ENCODE data around the gene NEK10. TPM values are rescaled to one million over a fixed set of nuclear protein-coding genes. Genes with fewer than 3 reads are reported as not detected.
A peak's percentile ranks its signal among the peaks of the same experiment; 100 is the strongest.

NEK10 gene
- total RNA-seq, 1 donor from 2014 or later = not detected

- Histone ChIP-seq H3K27me3 (no peaks in the 10 kb centered on the region), H3K9me3 (no peaks in the 10 kb centered on the region), H3K4me1 (peaks cover 6% of the 10 kb centered on the region), H3K4me3 (no peak overlapping the region), H3K36me3 (no peaks in the 10 kb centered on the region), H3K27ac (no peak overlapping the region)
- intact Hi-C loops (cut with DNase I) = no loop called here
- TF ChIP-seq CTCF (IDR thresholded peaks at IDR 0.05) = peak in 2 of 3 experiments; percentile 38 to 46
- TF ChIP-seq POLR2A (IDR thresholded peaks at IDR 0.05) = no peak
- no peak for TF ChIP-seq POLR2AphosphoS5 (IDR thresholded peaks at IDR 0.05; ENCODE audit: insufficient read depth in 1 of 2, low read depth in 1 of 2)
- no peak for DNase-seq (ENCODE audit: extremely low spot score in 2 of 2)
Observed at GRCh38 chr3:27357665-27358258, 11.4 kb downstream of the NEK10 start.

GRCh38 chr3:27356976-27357375 is 12.2 kb downstream of the NEK10 start:
- Histone ChIP-seq H3K27ac (no peak overlapping the region), H3K4me1 (peaks cover 6% of the 10 kb centered on the region), H3K9me3 (no peaks in the 10 kb centered on the region), H3K27me3 (no peaks in the 10 kb centered on the region), H3K36me3 (no peaks in the 10 kb centered on the region), H3K4me3 (no peak overlapping the region)
- intact Hi-C loops (cut with DNase I) = no loop called here
- TF ChIP-seq POLR2AphosphoS5 (IDR thresholded peaks at IDR 0.05; ENCODE audit: insufficient read depth in 1 of 2, low read depth in 1 of 2) (no peak), POLR2A (IDR thresholded peaks at IDR 0.05) (no peak), CTCF (IDR thresholded peaks at IDR 0.05) (no peak)
- DNase-seq (ENCODE audit: extremely low spot score in 2 of 2) = no peak

GRCh38 chr3:27354588-27355203 is 14.5 kb downstream of the NEK10 start:
- no peak for DNase-seq (ENCODE audit: extremely low spot score in 2 of 2)
- TF ChIP-seq CTCF (IDR thresholded peaks at IDR 0.05) (no peak), POLR2AphosphoS5 (IDR thresholded peaks at IDR 0.05; ENCODE audit: insufficient read depth in 1 of 2, low read depth in 1 of 2) (no peak), POLR2A (IDR thresholded peaks at IDR 0.05) (no peak)
- Histone ChIP-seq H3K27ac (no peak overlapping the region), H3K27me3 (no peaks in the 10 kb centered on the region), H3K36me3 (no peaks in the 10 kb centered on the region), H3K4me3 (no peak overlapping the region), H3K9me3 (no peaks in the 10 kb centered on the region), H3K4me1 (peaks cover 6% of the 10 kb centered on the region)
- intact Hi-C loops (cut with DNase I) = no loop called here

GRCh38 chr3:27354161-27354560 is 15.0 kb downstream of the NEK10 start:
- Histone ChIP-seq H3K9me3 (no peaks in the 10 kb centered on the region), H3K4me3 (no peak overlapping the region), H3K36me3 (no peaks in the 10 kb centered on the region), H3K27me3 (no peaks in the 10 kb centered on the region), H3K27ac (no peak overlapping the region), H3K4me1 (peaks cover 6% of the 10 kb centered on the region)
- no peak for DNase-seq (ENCODE audit: extremely low spot score in 2 of 2)
- TF ChIP-seq CTCF (IDR thresholded peaks at IDR 0.05) (no peak), POLR2AphosphoS5 (IDR thresholded peaks at IDR 0.05; ENCODE audit: insufficient read depth in 1 of 2, low read depth in 1 of 2) (no peak), POLR2A (IDR thresholded peaks at IDR 0.05) (no peak)
- intact Hi-C loops (cut with DNase I) = no loop called here

- no peak overlapping the region for H3K27ac ChIP-seq
- TF ChIP-seq POLR2AphosphoS5 (IDR thresholded peaks at IDR 0.05; ENCODE audit: insufficient read depth in 1 of 2, low read depth in 1 of 2) (no peak), CTCF (IDR thresholded peaks at IDR 0.05) (no peak), POLR2A (IDR thresholded peaks at IDR 0.05) (no peak)
- no peaks in the 10 kb centered on the region for H3K27me3 ChIP-seq
- DNase-seq (ENCODE audit: extremely low spot score in 2 of 2) = no peak
- H3K4me1 ChIP-seq = peaks cover 6% of the 10 kb centered on the region
- no peak overlapping the region for H3K4me3 ChIP-seq
- H3K9me3 ChIP-seq = no peaks in the 10 kb centered on the region
- no peaks in the 10 kb centered on the region for H3K36me3 ChIP-seq
- intact Hi-C loops (cut with DNase I) = no loop called here
Observed at GRCh38 chr3:27353221-27353620, 16.0 kb downstream of the NEK10 start.
